HG03378 (cell line): ENCODE results near the gene SMIM21.

Experiments
- ATAC-seq: cut with Tn5 transposase; IDR thresholded peaks from one replicate; pipeline ENCODE4 v1.9.1; 2021; ENCODE audit warnings: mild to moderate bottlenecking, moderate library complexity; ENCODE audit not compliant: unreplicated experiment

SMIM21 gene

DNA sequence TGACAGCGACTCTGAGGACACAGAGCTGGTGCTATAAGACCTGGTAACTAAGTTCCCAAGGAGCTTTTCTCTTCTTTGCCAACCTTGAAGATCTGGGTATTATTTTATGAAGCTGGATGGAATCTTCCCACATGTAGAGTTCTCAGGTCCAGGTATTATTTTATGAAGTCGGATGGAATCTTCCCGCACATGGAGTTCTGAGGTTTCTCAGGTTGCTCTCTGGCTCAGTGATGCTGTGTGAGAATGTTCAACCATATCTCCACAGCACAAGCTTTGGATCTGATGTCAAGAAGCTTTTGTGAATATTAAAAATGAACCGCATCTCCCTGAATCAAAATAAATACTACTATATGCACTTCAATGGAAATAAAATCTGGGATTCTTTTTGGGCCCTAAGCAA is at the start of gene SMIM21:
SMIM21 (minus strand) TSS at position 101 of the 400 bp plus-strand sequence. CDS start 140 bp downstream, outside the sequence.
- no peak for ATAC-seq

- no peak for ATAC-seq
Measured at GRCh38 chr18:75475228-75475627, 47.7 kb upstream of the SMIM21 start.

- no peak for ATAC-seq
Measured at GRCh38 chr18:75474332-75474731, 46.8 kb upstream of the SMIM21 start.

DNA sequence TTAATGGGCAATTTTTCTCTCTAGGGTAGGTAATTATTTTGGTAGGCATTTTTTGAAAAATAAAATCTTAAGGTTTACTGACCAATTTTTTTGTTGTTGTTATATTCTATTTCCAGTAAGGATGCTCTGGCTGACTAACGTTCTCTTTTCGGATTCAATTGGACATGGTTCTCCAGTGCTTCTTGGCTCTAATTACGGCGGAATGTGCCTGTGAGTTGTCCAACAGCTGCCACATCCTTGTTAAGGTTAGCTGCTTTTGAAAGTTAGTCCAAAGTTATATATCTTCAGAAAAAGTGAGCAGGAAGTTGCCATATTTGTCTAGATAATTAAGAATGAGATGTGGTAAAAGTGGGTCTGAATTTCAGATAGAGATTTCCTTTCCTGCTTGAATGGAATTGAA is 45.8 kb upstream of the SMIM21 start:
- ATAC-seq: no peak

- ATAC-seq: no peak
Measured at GRCh38 chr18:75472906-75473305, 45.4 kb upstream of the SMIM21 start.

- ATAC-seq: no peak
Measured at GRCh38 chr18:75472396-75472795, 44.9 kb upstream of the SMIM21 start.

DNA sequence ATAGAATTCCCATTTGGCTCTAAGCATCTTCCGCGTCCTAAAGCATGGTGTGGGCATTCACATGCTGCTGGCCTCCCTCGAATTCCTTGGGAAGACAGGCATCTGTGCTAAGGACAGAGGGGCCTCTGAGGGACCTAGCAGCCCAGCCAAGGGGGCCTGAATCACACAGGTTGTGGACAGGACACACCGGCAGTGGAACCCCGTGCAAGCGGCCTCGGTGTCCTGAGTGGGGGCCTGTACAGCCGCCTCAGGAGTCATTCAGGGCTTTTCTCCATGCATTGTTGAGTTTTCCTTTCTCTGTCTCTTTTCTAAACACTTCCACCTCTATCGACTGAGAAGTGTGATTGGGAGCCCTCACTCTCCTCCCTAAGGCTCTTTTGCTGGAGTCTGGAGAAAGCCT is 44.3 kb upstream of the SMIM21 start:
- no peak for ATAC-seq

GRCh38 chr18:75467851-75468250 is 40.3 kb upstream of the SMIM21 start:
- ATAC-seq: no peak

DNA sequence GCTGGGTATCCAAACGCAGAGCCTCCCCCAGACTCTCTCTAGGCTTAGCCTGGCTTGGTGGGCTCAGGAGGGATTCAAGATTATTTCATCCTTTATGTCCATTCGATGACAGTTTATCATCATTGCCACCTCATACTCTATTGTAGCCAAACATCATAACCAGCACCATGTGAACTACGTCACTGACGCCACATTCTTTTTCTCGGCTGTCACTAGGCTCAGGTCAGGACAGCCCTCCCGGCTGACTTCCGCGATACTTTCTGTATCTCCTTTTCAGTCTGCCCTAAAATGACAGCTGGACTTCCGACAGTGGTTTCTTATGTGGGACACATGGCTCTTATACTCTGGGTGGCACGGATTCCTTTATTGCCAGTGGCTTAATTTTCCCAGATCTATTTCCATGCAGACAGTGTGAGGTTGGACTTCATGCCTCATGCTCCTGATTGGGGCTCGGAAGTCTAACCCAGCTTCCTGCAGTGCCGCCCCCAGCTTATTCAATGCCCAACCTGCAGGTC is 39.8 kb upstream of the SMIM21 start:
- ATAC-seq: no peak

DNA sequence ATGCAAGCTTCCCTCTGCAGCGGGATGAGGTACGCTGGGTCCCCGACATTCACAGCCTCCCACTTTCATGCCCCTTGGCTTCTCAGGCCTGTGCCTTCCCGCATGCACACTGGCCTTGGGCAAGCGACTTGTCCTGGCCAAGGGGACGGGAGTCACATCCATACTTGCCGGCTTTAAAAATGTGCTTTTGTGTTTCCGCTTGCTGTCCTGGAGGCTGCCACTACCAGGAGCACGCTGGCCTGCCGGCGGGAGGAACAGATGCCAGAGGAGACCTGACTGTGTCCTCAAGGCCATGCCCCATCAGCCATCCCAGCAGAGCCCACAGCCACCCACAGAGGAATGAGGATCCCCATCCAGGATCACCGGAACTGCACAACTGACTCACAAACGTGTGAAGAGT is 36.9 kb upstream of the SMIM21 start:
- ATAC-seq: no peak

GRCh38 chr18:75462178-75462832 is 34.8 kb upstream of the SMIM21 start:
- no peak for ATAC-seq

DNA sequence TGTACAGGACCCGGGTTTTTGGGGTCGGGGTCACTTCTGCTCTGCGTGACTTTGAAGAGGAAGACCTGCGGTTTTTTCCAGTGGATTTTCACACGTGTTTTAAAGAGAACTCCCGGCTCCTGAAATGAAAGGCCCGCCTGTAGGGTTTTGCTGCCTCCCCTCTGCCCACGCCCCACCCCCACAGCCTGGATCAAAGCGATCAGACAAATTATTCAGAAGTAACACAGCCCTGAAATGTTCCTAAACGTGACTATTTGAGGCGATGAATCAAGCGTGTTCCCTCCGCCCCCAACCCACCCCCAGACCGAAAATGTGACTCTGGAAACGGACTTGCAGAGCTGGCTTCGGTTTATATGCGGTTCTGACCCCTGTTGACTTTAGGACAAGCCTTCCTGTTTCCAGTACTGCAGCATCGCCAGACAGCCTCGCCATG is 28.7 kb upstream of the SMIM21 start:
- ATAC-seq: no peak

- no peak for ATAC-seq
Measured at GRCh38 chr18:75455249-75456198, 28.0 kb upstream of the SMIM21 start.

DNA sequence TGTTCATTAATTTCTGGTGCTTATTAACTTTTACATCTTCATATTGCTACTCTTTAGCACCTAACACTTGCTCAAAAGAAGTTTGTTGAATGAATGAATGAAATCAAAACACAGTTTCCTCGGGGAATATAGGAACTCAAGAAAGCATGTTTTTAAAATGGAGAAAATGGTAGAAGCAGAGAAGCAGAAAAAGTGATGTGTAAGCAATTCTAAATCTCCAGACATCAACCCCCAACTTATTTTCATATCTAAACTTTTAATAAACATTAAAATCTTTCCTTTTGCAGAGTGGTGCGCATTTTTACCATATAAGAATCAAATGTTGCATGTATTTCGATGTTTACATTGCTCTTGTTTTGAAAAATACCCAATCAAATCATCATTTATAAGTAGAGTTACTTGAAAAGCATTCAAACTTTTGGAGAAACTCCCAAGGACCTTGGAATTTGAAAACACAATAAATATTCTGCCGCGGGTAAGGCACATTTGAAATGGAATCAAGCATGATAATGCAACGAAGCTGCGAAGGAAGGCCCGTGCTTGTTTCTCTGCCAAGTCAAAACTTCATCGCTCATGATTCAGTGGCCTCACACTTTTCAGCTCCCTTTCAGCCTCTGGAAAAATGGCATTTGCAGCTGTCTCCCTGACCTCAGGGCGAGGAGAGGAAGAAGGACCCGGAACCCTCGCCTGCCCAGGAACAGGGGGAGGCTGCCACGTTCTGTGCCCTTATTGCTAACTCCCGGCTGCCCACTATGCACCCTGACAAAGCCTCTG is 26.7 kb upstream of the SMIM21 start:
- ATAC-seq: no peak

- ATAC-seq: no peak
Measured at GRCh38 chr18:75450906-75451305, 23.4 kb upstream of the SMIM21 start.

DNA sequence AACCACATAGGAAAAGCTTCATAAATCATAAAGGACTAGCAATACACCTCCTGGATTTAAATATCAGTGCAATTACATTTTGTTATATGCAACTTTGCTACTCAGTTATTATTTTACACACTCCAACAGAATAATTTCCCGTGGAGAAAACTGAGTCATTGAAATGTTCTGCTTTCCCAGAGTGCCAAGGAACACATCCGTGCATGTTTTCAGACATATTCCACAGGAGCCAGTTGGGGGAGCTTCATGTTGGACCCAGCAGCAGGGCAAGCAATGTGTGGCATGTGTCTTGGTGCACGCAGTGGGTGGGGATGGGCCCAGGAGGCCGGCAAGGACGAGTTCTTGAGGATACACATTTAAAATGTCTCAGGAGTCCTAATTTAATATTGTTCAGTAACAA is 14.4 kb upstream of the SMIM21 start:
- no peak for ATAC-seq

DNA sequence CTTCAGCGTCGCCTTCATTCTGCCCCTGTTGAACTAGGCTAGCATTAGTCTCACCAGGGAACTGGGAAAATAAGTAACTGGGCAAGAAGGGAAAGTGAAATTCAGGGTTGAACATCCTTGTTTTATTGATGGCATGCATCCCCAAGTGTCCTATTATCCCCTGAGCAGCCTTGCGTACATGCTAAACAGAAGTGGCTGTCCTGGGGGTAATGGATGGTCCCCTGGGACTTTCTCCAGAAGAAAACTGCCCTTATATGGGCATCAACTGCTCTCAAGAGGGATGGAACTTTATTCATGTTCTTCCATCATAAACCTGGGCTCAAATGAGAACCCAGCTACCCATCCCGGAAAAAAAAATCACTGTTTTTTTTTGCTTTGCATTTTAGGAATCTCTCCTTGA is 11.8 kb upstream of the SMIM21 start:
- no peak for ATAC-seq

- ATAC-seq: no peak
Measured at GRCh38 chr18:75438891-75439290, 11.4 kb upstream of the SMIM21 start.

DNA sequence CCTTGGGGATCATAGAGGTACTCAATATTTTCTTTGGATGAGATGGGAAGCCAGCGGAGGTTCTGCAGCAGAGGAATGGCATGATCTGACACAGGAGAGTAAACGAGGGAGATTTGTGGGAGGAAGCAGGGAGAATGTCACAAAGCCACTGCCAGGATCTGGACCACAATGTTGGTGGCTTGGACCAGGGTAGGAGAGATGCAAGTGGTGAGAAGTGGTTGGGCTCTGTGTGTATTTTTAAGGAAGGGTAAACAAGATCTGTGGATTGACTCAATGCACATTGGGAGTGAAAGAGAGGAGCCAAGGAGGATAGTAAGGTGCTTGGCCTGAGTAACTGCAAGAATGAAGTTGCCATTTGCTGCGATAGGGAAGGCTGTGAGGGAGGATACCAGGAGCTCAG is 10.5 kb upstream of the SMIM21 start:
- no peak for ATAC-seq

DNA sequence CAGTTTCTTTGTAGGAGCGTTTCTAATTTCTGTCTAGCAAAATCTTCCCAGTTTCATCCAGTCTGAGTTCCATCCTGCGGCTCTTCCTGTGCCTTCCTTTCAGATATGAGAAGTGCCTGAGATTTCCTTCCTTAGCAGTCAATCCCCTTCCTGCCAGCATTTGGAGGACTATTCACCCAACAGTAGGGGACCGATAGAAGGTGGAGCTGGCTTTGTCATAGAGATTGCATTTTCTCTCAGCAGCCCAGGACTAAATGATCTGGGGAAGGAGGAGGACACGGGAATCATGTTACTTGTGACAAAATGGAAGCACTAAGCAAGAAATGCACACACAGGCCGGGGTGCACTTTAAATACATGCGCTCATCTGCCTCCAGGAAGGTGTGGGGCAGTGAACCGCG is 5.6 kb upstream of the SMIM21 start:
- no peak for ATAC-seq

DNA sequence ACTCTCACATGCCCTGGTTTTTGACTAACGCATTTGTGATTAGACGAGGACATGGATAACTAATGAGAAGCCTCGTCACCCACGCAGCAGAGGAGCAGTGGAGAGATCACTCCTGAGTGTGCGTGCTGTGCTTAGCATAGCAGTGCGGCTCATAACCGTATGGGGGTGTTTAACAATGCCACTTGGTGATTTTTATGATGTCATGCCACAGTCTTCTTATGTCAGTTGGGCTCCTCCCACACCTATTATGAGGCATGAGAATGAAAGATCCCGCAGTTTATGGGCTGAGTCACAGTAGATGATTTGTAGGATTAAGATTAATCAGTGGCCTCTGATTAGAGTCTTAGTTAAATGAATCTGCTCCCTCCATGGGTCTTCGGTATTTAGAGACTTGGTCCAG is 2.5 kb upstream of the SMIM21 start:
- ATAC-seq: no peak
